Colonic mucosa (tissue), 4 donors: ENCODE measurements around the gene CADPS. TPM values are rescaled to one million over a fixed set of nuclear protein-coding genes. Genes with fewer than 3 reads are reported as not detected.
A peak's percentile ranks its signal among the peaks of the same experiment; 100 is the strongest.

Experiments
- DNase-seq: peaks from one replicate; pipeline ENCODE4 v3.0.0-alpha.2; 2020
- H3K27ac ChIP-seq: fragments of 200-600 bp; one replicate; pipeline ENCODE4 v1.8.0; 2021
- H3K27me3 ChIP-seq: fragments of 200-600 bp; one replicate; pipeline ENCODE4 v1.8.0; 2021
- H3K36me3 ChIP-seq: fragments of 200-600 bp; one replicate; pipeline ENCODE4 v1.8.0; 2021
- H3K4me1 ChIP-seq: fragments of 200-600 bp; one replicate; pipeline ENCODE4 v1.8.0; 2021; ENCODE audit warnings: mild to moderate bottlenecking
- H3K4me3 ChIP-seq: fragments of 200-600 bp; one replicate; pipeline ENCODE4 v1.8.0; 2021
- H3K9ac ChIP-seq, 2 donors: one replicate each; pipeline ENCODE4 v1.7.0; 2013; ENCODE audit warnings: control low read depth in 2 of 2, low read depth in 2 of 2, low read length in 2 of 2
- H3K9me3 ChIP-seq: fragments of 200-600 bp; one replicate; pipeline ENCODE4 v1.8.0; 2021
- intact Hi-C: fragments of 100-400 bp; cut with DNase I; formaldehyde crosslinking; loops from one replicate; pipeline ENCODE4 v1.14.1; 2022
- total RNA-seq, 2 donors: library from RNA; stranded (reverse); fragmentation: NEBNext Ultra II Directional in 1 of 2; extraction: Animal tissue kit (Norgen Biotek cat#: 25700) in 1 of 2; gene quantifications; one replicate each; pipeline ENCODE4 v1.2.1, GENCODE V29; 2021
- TF ChIP-seq, protein P1 (sequence below): fragments of 200-600 bp; IDR thresholded peaks from one replicate; pipeline ENCODE4 v1.8.0; 2022; ENCODE audit warnings: antibody characterized with exemption, mild to moderate bottlenecking
- donor health status: healthy.
- donor health status: DM: no; HTN: no; CAD: no.
- donor health status: DM: no; HTN: no; CAD: no.

Gene CADPS
- total RNA-seq, 2 donors from 2014 or later: 2.9 to 6.1 TPM

DNA sequence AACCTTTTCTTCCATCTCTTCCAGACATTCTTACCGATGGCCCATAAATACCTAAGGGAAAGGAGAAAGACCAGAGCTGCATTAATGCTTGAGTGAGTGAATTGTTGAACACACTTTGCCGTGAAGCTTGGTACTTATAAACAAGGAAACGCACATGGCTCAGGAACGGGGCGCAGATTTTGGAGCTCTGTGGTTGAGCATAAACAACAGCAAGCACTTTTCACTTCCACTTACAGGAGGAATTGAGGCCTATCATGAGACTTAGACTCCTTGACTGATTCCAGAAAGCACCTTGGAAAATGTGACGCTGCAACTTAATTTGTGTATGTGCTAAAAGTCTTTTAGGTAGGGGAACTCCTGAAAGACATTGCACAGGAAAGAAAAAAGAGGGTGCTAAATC lies 304.3 kb downstream of the CADPS start:
- no peak for DNase-seq
- Histone ChIP-seq H3K9ac (no peak overlapping the region), H3K36me3 (no peaks in the 10 kb centered on the region), H3K27ac (no peak overlapping the region), H3K9me3 (no peaks in the 10 kb centered on the region), H3K4me3 (no peak overlapping the region), H3K4me1 (no peaks in the 10 kb centered on the region), H3K27me3 (no peaks in the 10 kb centered on the region)
- TF ChIP-seq, protein P1, sequence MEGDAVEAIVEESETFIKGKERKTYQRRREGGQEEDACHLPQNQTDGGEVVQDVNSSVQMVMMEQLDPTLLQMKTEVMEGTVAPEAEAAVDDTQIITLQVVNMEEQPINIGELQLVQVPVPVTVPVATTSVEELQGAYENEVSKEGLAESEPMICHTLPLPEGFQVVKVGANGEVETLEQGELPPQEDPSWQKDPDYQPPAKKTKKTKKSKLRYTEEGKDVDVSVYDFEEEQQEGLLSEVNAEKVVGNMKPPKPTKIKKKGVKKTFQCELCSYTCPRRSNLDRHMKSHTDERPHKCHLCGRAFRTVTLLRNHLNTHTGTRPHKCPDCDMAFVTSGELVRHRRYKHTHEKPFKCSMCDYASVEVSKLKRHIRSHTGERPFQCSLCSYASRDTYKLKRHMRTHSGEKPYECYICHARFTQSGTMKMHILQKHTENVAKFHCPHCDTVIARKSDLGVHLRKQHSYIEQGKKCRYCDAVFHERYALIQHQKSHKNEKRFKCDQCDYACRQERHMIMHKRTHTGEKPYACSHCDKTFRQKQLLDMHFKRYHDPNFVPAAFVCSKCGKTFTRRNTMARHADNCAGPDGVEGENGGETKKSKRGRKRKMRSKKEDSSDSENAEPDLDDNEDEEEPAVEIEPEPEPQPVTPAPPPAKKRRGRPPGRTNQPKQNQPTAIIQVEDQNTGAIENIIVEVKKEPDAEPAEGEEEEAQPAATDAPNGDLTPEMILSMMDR: no peak
- intact Hi-C loops: no loop called here

DNA sequence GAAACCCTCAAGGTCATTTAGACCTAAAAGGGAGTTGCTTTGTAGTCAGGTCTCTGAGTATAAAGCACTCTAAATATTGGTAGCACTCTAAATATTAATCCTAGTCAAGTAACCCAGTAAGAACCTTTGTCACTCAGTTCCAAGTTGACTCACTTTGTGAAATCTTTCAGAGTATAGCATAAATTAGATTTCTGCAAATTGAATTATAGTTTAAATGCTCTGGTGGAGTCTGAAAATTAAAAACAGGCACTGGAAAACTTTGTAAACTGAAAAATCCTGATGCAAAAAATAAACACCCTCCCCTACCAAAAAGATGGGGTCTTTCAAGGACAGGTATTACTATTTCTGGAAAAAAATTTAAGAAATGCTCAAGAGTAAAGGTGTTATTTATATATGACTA lies 305.6 kb downstream of the CADPS start:
- DNase-seq: no peak
- TF ChIP-seq, protein P1: no peak
- no peak overlapping the region for H3K9ac ChIP-seq

DNA sequence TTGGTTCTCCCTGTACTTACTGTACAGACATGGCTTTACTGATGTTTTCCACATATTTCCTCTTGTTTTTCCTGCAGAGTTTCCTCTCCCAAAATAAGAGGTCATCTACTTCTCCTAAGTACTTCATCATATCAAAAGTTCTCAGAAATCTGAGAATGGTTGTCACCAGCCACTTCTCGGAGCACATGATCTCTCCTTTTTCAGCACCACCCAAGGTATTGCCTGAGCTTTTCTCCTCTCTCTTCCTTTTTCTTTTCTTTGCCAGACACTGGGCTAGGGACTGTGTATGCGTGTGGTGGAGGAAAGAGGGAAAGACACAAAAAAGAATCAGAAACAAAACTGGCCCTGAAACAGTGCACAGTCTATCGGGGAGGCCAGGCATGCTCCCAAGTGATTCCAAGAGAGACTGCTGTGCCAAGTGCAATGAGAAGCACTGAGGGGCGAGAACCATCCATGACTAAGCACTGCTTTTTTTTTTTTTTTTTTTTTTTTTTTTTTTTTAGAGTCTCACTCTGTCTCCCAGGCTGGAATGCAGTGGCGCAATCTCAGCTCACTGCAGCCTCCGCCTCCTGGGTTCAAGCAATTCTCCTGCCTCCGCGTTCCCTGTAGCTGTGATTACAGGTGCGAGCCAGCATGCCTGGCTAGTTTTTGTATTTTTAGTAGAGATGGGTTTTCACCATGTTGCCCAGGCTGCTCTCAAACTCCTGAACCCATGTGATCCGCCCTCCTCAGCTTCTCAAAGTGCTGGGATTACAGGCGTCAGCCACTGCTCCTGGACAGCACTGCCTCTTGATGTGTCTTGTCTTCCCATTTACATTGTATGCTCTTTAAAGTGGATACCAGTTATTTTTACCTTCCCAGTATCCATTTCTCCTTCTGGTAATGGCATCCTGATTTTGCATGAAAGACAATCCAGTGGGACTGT lies 307.9 kb downstream of the CADPS start:
- H3K27me3 ChIP-seq: no peaks in the 10 kb centered on the region
- H3K36me3 ChIP-seq: no peaks in the 10 kb centered on the region
- H3K9me3 ChIP-seq: no peaks in the 10 kb centered on the region
- no peak overlapping the region for H3K27ac ChIP-seq
- TF ChIP-seq, protein P1: no peak
- DNase-seq: peak; percentile 21
- no peaks in the 10 kb centered on the region for H3K4me1 ChIP-seq
- no peak overlapping the region for H3K4me3 ChIP-seq
- intact Hi-C loops: no loop called here
- H3K9ac ChIP-seq: no peak overlapping the region

More for the DNA sequence above, 305.6 kb downstream of the CADPS start:
- Histone ChIP-seq H3K9me3 (no peaks in the 10 kb centered on the region), H3K4me3 (no peak overlapping the region), H3K27ac (no peak overlapping the region), H3K36me3 (no peaks in the 10 kb centered on the region), H3K4me1 (no peaks in the 10 kb centered on the region), H3K27me3 (no peaks in the 10 kb centered on the region)
- intact Hi-C loops: no loop called here

DNA sequence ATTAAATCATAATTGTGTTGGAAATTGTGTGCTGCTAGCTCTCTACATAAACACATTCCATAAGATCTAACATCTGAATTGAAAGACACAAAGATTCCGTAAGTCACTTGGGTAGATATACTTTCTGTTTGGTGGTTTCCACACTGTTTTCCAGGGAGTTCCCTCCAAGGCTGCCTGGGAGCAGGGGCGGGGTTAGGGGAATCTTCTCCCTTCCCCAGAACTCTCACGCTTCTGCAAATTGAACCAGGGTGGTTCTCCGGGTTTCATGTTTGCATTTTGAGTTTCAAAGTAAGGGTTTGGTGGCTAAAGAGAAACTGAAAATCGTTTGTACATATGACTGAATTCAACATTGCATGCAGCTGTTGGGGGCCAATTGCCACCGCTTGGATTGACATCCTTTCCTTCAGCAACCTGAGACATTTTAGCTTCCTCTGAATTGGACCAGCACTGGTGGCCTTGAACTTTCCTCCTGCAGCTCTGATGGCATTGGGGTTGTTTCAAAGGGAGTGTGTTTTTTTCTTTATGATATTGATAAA lies 309.1 kb downstream of the CADPS start:
- Histone ChIP-seq H3K4me1 (no peaks in the 10 kb centered on the region), H3K27ac (no peak overlapping the region), H3K9me3 (no peaks in the 10 kb centered on the region), H3K4me3 (no peak overlapping the region), H3K9ac (no peak overlapping the region), H3K27me3 (no peaks in the 10 kb centered on the region), H3K36me3 (no peaks in the 10 kb centered on the region)
- intact Hi-C loops: no loop called here
- no peak for DNase-seq
- TF ChIP-seq, protein P1: no peak

DNA sequence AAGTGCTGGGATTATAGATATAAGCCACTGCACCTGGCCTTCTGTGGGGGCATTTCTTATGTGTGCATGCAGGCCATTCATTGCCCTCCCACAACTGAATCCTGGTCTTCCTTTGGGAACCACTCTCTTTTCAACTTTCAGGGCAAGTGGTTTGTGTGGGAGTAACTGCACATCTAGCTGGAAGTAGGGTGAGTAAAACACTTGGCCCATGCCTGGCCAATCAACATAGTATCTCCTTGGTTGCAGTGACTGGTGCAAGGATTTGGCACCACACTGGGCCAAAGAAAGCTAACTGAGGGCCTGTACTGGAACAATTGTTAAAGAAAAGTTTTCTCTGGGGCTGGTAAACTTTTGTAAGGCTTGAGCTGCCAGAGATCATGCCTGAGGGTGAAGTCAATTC lies 312.6 kb downstream of the CADPS start:
- H3K9me3 ChIP-seq: no peaks in the 10 kb centered on the region
- no peak overlapping the region for H3K4me3 ChIP-seq
- TF ChIP-seq, protein P1: no peak
- no peak overlapping the region for H3K9ac ChIP-seq
- H3K4me1 ChIP-seq: no peaks in the 10 kb centered on the region
- no peaks in the 10 kb centered on the region for H3K27me3 ChIP-seq
- DNase-seq: no peak
- no peak overlapping the region for H3K27ac ChIP-seq
- no peaks in the 10 kb centered on the region for H3K36me3 ChIP-seq
- intact Hi-C loops: loop anchor here (5.0 kb wide), 1 partner anchor 360 kb away; no protein-coding TSS in a partner anchor
